ENCODE measurements around the gene HOXA4.

The HOXA4 gene

DNA sequence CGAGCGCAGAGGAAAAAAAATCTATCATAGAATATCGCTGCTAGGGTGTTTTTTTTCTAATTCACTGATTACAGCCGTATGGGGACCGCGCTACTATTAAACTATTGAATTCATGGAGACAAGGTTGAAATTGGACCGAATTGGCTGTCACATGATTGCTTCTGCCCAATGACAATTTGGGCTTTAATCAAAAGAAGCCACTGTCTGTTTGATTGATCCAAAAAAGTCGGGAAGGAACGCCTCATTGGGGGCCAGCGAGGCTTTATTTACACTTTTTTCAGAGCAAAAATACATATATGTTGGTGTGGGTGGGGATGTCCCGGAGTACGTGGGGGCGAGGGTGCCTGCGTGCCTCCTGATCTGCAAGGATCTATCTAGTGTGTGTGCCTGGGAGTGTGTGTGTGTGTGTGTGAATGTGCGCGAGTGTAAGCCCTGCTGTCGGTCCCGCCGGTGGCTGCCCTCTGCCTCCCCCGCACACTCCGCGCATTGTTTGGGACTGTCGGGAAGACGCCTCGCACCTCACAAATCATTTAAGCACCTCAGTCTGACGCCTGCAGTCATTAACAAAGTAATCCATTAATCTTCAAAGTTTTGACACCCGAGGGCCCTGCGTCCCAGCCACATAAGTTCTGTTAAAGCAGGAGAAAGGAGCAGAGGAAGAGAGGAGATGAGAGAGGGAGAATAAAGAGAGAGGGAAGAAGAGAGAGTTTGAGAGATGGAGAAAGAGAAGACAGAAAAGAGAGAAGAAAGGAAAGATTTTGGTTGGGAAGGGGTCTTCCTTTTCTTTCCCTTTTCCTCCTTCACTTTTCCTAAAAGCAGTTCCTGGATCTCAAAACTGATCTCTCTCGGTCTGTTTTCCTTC is 27.7 kb downstream of the HOXA4 start, which contains the start of gene HOXA2:
TSS of gene HOXA2 (minus strand) at position 103 of the 862 bp plus-strand sequence. CDS start 183 bp downstream, outside the sequence.
- DNase-seq = peak; percentile 76

DNA sequence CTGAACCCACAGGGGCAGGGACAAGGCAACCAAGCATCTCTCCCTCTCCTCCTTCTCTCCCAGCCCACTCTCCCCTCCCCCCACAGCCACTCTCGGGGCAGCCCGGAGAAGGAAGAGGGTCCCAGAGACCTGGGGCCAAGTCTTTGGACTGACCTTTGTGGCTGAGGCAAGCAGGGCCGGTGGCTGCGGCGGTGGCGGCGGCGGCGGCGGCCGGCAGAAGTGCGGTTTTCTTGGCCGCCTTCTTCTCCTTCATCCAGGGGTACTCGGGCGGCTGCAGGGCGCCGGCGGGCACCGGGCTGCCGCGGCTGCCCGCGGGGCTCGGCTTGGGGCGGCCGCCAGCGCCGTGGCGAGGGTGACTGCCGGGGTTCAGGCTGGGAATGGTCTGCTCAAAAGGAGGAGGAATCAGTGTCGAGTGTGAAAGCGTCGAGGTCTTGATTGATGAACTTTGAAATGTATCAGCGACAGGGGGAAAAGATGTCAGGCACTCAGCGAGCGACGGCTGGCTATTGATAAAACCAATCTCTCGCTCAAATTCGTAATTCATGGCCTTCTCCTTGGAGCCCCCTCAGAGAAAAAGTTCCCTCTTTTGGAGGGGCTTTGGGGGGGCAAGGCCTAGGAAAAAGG is 28.5 kb downstream of the HOXA4 start:
- no peak for DNase-seq

DNA sequence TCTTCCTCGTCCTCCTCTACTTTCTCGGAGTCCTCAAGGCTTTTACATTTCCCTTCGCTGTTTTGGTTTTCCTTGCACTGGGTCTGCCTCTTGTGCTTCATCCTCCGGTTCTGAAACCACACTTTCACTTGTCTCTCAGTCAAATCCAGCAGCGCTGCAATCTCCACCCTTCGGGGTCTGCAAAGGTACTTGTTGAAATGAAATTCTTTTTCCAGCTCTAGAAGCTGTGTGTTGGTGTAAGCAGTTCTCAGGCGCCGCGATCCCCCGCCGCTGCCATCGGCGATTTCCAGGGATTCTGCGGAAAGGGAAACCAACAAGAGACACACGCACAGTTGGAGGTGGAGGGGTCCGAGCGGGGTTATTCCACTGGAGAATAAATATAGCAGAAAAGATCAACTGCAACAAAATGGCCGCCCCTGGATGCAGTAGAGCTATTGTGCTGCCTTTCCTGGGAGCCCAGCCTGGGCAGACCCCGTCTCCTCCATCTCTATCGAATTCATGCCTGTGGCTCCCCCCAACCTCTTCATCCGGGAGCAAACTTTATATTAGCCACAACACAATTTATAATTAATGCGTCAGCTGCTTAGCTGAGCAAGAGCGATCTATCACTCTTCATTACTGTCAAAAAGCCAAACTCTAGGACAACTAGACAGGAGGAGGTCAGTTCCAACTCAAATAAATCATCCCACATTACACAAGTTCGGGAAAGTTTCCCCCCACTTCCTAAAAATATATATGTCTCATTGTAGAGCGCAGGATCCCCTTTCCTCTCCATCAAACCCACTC is 29.2 kb downstream of the HOXA4 start:
- no peak for DNase-seq

DNA sequence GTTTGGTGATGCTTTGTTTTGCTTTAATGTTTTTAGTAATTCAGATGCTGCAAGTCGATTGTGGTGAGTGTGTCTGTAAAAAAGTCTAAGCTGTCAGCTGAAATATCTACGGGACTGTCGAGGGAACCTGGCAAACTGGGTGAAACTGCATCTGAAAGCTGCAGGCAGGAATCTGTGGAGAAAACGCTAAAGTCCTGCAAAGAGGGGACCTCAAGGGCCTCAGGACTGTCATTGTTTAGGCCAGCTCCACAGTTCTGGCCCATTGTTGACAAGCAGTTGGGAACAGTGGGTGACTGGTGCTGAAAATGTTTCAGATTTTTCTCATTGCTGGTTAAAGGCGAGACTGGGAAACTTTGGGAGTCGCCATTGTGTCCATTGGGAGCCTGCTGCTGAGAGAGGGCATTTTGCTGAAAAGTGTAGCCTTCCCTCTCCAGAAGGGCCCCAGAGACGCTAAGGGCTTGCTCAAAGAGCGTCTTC is 29.8 kb downstream of the HOXA4 start:
- no peak for DNase-seq

DNA sequence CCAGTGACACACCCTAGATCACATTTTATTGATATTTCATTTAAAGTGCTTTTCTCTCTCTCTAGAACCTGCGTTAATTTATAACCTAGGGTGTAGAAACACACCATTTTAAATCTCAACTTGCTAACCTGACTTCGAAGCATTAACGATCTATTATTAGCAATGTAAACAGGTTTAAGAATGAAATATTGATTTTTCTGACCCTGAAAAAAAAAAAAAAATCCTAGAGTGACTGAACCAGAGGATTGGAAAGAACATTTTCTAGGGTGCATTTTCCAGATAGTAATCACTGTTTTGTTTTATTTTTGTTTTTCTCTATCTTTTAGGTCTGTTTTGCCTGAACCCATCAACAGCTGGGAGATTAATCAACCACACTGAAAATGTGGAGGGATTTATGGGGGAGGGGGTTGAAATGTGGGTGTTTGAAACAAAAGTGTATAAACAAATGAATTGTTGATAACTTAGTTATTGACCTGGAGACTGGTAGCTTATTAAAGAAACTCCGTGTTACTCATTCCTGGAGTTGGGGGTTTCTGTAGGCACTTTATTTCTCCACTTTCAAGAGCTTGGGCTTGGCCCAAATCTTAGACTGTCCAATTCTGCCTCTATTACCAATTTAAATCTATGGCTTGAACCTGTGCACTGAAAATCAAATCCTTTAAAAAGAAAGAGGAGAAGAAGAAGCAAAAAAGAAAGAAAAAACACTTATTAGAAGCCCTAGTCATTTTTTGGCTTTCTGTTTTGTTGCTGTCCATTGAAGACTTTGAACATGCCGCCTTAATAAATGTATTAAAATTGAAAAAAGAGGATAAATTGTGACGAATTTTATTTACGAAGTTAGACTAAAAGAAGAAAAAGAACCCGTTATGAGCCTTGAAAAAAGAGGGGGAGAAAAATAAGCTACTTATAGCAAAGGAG is 30.8 kb downstream of the HOXA4 start:
- no peak for DNase-seq

DNA sequence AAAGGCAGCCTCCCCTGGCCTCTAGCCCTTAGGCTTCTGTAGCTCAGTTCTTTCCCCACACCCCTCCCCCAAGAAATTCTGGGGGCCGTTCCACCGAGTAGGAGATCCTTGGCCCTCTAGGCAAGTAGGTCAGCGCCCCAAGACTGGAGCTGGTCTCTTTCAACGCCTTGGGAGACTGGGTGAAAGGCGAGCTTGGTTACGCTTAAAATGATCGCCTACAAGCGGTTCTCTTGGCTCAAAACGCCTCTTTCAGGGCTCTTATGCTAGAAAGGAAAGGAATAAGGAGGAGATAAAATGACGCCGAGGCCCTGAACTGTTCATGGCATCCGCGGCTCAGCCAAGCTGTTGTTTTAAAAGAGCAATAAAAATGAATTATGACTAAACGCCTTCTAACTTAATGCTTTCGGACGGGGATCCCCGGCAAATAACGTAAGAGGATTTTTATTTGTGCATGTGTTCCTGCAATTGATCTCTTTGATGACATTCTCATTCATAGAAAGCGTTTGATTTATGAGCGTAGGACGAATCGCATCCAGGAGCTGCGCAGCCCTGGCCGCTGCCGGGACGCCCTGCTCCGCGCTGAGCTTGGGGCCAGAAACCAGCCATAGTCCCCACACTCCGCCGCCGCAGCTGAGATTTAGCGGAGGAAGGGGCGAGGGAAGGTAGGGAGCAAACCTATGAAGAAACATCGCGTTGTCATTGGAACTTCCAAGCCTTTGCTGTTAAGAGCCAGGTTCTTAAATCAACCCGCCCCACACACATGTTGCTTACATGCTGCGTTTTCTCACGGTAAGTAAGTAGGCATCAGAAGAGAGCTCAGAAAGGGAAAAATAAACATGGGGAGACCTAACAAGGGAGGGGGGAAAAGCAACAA is 31.7 kb downstream of the HOXA4 start:
- DNase-seq = peak; percentile 59

DNA sequence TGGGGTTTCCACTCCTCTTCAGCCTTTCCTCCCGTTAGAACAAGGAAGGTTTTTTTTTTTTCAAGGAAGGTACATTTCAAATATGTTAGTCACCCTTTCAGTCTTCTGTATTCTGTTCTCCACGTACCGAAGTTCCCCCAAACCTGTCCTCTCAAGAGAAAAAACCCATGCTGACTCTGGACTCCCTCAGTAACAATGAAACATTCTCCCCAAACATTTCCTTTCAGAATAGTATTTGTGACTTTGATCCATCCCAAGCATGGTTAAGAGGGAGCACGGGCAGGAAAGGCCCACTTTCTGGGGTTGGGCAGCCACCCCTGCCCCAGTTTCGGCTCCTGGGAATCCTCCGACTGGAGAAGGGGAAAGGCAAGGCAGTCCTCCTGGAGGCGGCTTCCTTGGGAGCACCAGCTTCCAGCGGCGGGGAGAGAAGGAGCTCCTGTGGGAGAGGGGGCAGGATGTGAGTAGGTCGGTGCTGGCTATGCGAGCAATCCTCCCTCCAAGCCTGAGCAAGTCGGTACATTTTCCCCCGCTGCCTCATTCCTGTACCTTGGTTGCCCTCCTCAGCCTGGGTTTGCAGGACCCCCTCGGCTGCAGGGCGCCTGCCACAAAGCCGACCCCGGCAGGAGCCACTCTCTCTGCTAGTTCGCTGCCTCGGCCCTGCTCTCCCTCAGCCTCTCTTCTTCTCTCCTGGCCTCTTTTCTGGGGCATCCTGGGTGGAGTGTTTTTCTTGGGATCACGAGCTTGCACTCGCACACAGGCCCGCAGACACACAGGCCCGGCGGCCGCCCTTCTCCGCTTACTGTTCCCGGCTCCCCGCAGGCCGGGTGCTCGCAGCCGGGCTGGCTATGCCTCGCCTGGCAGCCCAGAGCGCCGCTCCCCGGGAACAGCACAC is 32.6 kb downstream of the HOXA4 start:
- no peak for DNase-seq

DNA sequence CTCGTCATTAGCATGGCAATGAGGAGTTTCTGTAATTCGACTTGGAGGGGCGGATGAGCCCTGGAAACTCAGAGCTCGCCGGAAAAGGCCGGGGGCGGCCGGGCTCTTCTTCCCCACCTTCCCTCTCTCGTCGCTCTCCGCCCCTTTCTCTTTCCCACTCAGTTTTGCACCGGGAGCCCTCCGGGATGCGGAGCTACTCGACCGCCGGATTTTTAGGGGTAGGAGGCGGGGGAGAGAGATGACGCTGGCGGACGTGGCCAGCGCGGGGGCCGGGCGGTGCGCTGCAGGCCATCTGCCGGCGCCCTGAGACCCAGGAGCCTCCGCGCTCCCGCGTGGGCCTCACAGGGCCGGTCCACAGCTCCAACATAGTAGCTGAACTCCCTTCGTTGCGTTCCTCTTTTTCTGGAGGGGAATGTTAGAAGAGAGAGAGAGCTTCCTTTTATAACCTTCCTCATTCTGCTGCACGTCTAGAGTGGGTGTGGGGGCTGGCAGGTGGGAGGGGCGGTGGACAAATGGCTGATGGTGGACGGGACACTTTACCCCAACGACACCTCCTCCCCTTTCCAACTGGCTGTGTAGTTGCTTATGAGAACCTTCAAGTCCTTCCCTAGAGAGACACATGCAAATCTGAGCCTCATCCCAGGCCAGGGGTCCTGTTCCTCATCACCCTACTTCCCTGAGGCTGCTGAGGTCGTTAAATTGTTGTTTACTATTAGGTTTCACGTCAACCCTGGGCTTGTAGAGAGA is 33.6 kb downstream of the HOXA4 start:
- peak; percentile 59 for DNase-seq

DNA sequence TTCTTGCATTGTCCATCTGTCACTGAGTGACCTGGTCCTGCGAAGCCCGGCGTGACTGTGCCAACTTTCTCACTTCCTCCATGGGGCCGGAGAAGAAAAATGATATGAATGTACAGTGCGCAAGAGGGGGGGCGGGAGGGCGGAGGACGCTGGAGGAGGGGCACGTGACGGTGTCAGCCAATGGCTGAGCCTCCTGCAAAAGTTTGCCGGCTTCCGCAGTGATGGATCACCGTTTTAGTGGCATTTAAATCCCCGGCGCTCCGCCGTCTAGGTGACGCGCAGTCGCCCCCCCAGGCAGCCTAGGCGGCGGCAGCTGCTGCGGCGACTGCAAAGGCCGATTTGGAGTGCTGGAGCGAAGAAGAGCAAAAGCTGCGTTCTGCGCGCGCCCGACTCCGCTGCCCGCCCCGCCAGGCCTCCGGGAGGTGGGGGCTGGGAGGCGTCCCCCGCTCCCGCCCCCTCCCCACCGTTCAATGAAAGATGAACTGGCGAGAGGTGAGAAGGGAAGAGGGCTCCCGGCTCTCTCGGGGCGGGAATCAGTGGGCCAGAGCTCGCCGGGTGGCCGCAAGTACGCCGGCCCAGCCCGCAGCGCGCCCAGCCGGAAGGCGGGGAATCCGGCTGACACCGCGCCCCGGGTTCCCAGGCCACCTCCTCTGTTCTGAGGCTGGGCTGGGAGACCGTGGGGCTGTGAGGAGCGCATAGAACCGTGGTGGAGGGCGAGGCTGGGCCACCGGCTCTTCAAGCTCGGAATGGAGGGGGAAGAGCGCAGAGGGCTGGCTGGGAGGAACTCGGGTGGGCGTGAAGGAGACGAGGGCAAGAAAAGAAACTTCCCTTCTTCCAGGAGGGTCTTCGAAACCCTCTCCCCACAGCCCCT is 34.4 kb downstream of the HOXA4 start, which contains the start of gene HOXA1:
TSS of gene HOXA1 (minus strand) at position 104 of the 871 bp plus-strand sequence. CDS start at position 16, 88 bp downstream.
- DNase-seq = peak; percentile 97

DNA sequence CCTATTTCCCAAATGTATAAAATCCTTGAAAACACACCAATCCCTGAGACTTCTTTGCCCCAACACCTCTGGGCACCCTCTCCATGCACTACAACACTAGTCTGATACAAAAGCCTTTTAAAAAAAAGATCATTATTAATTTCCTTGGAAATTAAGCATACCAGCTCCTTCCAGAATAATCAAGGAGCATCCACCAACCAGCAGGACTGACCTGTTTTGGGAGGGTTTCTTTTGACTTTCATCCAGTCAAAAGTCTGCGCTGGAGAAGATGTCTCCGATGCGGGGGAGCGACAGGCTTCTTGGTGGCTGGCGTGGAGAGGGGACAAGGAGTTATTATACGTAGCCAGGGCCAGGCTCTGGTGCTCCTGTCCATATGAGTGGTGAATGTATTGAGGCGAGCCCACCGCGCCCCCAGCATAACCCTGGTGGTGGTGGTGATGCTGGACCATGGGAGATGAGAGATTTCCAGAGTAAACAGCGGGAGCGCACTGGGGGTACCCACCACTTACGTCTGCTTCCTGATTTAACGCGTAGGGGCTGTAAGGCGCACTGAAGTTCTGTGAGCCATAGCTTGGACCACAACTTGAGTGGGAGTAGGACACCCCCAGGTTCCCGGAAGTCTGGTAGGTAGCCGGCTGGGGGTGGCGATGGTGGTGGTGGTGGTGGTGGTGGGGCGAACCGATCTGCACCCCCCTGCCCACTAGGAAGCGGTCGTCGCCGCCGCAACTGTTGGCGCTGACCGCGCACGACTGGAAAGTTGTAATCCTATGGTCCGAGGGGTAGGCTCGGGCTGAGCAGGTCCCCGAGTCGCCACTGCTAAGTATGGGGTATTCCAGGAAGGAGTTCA is 35.3 kb downstream of the HOXA4 start:
- DNase-seq = no peak

DNA sequence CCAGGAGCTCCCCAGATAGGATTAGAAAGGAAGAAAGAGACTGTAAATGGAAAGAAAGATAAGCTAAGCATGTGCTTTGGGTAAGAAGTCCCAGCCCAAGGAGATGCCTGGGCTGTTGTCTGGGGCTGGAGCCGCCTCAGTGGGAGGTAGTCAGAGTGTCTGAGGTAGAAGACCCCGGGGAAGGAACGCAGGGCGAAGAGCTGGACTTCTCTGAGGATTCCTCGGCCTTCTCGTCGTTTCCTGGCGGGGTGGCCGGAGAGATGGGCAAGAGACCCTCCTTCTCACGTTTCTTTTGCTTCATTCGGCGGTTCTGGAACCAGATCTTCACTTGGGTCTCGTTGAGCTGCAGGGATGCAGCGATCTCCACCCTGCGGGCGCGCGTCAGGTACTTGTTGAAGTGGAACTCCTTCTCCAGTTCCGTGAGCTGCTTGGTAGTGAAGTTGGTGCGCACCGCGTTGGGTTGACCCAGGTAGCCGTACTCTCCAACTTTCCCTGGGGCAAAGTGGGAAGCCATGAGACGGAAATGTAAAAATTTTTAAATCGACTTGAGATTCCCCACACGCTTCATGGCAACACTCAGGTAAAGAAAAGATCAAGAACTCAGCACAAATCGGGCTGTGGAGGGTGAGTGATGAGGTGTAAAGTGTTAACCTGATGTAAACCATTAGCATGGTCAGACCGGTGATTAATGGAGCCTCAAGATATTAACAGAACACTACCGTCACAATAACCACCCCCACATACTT is 36.1 kb downstream of the HOXA4 start:
- DNase-seq = no peak

DNA sequence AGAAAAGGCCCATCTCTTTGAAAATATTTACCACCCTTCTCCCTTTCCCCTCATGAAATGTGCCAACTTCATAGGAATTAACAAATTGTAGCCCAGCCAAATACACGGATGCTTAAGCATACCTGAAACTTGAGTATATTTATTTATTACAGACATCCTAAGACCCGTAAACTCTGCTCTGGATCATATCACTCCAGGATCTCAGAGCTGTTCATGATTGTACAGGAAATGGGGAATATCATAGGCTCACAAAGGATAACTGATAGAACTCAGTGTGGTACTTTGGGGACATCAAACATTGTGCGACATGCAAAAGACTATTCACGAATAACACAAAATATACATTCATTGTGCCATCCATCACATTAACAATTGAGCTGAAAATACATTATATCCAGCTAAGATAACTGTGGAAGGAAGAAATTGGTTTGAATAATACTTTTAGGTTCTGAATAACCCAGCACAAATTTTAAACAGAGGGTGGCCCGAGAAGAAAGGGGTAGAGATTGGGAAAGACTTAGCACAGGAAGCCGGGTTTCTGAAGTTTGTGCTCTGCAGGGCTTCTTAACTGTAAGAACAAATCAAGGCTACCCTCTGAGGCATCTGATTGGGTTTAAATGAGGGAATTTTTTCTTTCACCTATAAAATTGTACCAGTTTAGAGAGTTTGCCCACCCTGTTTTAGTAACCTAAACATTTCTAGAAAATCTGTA is 37.2 kb downstream of the HOXA4 start:
- DNase-seq = no peak

DNA sequence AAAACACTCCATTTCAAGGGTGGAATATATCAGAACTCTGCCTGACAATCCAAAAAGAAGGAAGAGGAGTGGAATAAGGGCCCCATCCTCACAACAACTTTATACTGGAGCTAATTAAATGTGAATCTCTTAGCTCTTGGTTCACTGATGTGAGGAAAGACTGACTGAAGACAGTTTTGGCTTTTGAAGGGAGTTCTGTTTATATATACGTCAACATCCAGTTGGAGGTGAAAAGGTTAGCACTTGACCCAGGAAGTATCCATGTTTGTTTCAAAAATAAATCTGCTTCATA is 37.8 kb downstream of the HOXA4 start:
- no peak for DNase-seq

DNA sequence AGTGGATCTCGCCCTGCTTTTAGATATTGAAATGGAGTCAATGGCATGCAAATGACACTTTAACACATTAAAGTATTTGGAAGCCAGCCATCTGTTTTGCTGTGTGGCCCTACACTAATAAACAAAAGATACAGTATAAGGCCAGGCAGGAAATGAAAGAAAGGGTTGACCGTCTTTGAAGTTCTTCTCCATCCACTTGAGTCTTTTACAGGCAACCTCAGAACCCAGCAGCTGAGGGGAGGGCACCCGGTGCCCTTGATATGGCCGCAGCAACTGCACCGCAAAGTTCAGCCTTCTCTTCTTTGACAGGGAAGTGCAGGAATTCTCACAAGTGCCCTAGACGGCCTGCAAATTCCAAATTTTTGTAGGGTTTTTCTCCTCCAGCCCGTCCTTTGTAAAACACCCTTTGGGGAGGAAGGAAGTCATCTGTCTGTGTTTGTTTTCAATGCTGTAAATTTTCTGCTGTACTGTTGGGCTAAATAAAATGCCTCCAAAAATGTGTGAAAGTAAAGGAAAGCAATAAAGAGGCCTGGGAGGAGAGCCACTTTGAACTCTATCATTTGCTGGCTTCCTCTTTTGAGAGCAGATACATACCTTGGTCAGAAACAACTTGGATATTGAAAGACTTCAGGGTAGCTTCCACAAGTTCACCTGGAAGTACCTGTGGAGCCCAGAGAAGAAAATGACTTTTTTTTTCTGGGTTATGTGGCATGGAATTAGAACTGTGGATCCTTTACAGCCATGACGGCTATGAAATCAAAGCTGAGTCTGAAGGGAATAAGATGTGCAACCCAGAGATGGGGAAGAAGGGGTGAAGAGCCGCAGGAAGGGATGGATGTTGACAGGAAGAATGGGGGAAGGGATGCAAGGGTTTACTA is 38.4 kb downstream of the HOXA4 start:
- DNase-seq = no peak

DNA sequence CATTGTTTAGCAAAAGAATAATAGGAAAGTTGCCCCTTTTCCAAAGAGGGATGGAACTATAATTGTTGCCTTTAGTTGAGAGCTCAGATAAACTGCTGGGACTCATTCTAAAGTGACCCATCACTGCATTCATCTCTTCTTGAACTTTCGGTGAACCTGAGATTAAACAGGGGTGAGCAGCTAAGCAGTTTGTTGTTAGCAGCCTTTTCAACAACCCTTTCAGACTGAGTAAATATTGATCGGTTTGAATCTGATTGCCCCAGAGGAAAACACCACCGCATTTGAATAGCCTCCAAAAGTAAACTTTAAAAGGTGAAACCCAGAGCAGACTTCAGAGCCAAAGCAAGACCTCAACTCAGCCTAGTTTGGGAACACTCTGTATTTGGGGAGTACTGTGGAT is 39.5 kb downstream of the HOXA4 start:
- peak; percentile 39 for DNase-seq
